Neural crest cell (in vitro differentiated cells): ENCODE results near the gene CHKA. TPM values are rescaled to one million over a fixed set of nuclear protein-coding genes. Genes with fewer than 3 reads are reported as not detected.

Experiments
- DNase-seq: peaks from one replicate; pipeline ENCODE4 v3.0.0; 2021; ENCODE audit warnings: low read depth, mixed read lengths, low spot score
- H3K27ac Mint-ChIP-seq: one replicate; pipeline ENCODE4 v1.8.0; 2021; ENCODE audit warnings: mild to moderate bottlenecking, mixed read lengths; ENCODE audit not compliant: unreplicated experiment
- H3K27me3 Mint-ChIP-seq: 2 replicates; pipeline ENCODE4 v1.8.0; 2021; ENCODE audit warnings: low read depth, mild to moderate bottlenecking, mixed read lengths
- H3K36me3 Mint-ChIP-seq: 2 replicates; pipeline ENCODE4 v1.8.0; 2021; ENCODE audit warnings: low read depth, mild to moderate bottlenecking, mixed read lengths
- H3K4me1 Mint-ChIP-seq: 2 replicates; pipeline ENCODE4 v1.8.0; 2021; ENCODE audit warnings: mixed read lengths
- H3K4me3 Mint-ChIP-seq: one replicate; pipeline ENCODE4 v1.8.0; 2021; ENCODE audit warnings: mild to moderate bottlenecking, mixed read lengths
- H3K9me3 Mint-ChIP-seq: 2 replicates; pipeline ENCODE4 v1.8.0; 2021; ENCODE audit warnings: mixed read lengths
- total RNA-seq: library from RNA; stranded (reverse); gene quantifications from 2 replicates; pipeline ENCODE4 v1.2.1, GENCODE V29; 2021
- TF ChIP-seq, protein P1 (sequence below): fragments of 200-600 bp; sonication (generic); conservative IDR thresholded peaks from 2 replicates; pipeline ENCODE4 v1.5.0; 2021; ENCODE audit warnings: antibody characterized with exemption, mild to moderate bottlenecking

Gene CHKA
- total RNA-seq, 1 donor from 2014 or later: 44.2 TPM

DNA sequence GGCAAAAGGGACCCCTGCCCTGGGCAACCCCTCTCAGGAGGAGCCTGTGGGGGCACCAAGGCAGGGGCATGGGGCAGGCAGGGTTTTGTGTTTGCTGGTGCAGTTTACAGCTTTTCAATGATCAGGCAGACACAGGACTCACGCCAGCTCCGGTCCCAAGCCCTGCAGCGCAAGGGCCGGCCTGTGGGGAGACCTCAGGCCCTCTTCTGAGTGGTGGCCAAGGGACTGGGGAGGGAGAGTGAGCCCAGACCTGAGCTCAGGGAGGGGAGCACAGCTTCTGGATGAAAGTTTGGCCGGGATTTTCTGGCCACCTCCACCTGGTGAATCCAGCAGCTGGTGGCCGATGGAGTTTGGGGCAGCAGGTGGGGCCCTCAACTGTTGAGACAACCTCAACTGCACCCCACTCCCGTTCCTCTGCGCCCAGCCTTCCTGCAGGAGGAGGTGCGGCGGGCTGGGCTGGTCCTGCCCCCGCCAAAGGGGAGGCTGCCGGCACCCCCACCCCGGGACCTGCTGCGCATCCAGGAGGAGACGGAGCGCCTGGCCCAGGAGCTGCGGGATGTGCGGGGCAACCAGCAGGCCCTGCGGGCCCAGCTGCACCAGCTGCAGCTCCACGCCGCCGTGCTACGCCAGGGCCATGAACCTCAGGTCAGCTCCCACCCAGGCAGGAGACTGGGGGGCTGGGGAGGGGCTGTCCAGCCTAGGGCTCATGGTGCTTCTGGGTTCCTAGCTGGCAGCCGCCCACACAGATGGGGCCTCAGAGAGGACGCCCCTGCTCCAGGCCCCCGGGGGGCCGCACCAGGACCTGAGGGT, 78.8 kb downstream of the CHKA start:
- TF ChIP-seq, protein P1, sequence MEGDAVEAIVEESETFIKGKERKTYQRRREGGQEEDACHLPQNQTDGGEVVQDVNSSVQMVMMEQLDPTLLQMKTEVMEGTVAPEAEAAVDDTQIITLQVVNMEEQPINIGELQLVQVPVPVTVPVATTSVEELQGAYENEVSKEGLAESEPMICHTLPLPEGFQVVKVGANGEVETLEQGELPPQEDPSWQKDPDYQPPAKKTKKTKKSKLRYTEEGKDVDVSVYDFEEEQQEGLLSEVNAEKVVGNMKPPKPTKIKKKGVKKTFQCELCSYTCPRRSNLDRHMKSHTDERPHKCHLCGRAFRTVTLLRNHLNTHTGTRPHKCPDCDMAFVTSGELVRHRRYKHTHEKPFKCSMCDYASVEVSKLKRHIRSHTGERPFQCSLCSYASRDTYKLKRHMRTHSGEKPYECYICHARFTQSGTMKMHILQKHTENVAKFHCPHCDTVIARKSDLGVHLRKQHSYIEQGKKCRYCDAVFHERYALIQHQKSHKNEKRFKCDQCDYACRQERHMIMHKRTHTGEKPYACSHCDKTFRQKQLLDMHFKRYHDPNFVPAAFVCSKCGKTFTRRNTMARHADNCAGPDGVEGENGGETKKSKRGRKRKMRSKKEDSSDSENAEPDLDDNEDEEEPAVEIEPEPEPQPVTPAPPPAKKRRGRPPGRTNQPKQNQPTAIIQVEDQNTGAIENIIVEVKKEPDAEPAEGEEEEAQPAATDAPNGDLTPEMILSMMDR: no peak
- Mint-ChIP-seq H3K4me1 (peaks cover 6% of the 10 kb centered on the region), H3K27me3 (no peaks in the 10 kb centered on the region), H3K36me3 (no peaks in the 10 kb centered on the region), H3K4me3 (no peak overlapping the region), H3K9me3 (no peaks in the 10 kb centered on the region), H3K27ac (no peak overlapping the region)
- DNase-seq: no peak

GRCh38 chr11:68041617-68042218, 79.5 kb downstream of the CHKA start:
- TF ChIP-seq, protein P1: no peak
- no peak for DNase-seq
- H3K27me3 Mint-ChIP-seq: no peaks in the 10 kb centered on the region
- no peak overlapping the region for H3K27ac Mint-ChIP-seq
- H3K4me1 Mint-ChIP-seq: peaks cover 6% of the 10 kb centered on the region
- no peaks in the 10 kb centered on the region for H3K9me3 Mint-ChIP-seq
- no peaks in the 10 kb centered on the region for H3K36me3 Mint-ChIP-seq
- no peak overlapping the region for H3K4me3 Mint-ChIP-seq

DNA sequence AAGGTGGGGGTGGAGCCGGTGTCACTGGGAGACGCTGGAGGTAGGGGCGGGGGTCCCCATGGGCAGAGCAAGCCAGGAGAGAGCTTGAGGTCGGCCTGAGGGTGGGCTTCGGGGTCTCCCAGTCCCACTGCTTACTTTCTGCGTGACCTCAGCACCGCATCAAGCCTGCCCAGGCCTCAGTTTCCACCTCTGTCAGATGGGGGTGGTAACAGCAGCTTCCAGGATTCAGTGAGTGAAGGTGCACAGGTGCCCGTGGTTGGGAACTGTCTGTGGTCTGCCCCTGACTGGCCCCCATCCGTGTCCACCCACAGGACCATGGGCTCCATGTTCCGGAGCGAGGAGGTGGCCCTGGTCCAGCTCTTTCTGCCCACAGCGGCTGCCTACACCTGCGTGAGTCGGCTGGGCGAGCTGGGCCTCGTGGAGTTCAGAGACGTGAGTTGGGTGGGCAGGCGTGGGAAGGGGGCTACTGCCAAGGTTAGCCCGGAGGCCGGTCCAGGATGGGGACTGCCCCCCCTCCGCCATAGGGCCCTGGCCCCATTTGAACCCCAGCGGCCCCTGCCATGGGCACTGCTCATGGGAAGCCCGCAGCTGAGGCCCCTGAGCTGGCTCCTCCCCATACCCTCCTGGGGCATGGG, 80.1 kb downstream of the CHKA start:
- Mint-ChIP-seq H3K27me3 (no peaks in the 10 kb centered on the region), H3K4me1 (peaks cover 6% of the 10 kb centered on the region), H3K36me3 (no peaks in the 10 kb centered on the region), H3K27ac (no peak overlapping the region), H3K9me3 (no peaks in the 10 kb centered on the region), H3K4me3 (no peak overlapping the region)
- no peak for DNase-seq
- TF ChIP-seq, protein P1: no peak

GRCh38 chr11:68040101-68040956, 80.9 kb downstream of the CHKA start:
- no peak overlapping the region for H3K4me3 Mint-ChIP-seq
- no peaks in the 10 kb centered on the region for H3K36me3 Mint-ChIP-seq
- no peaks in the 10 kb centered on the region for H3K27me3 Mint-ChIP-seq
- H3K9me3 Mint-ChIP-seq: no peaks in the 10 kb centered on the region
- peak overlapping the region; percentile 50 for H3K27ac Mint-ChIP-seq
- no peak for DNase-seq
- H3K4me1 Mint-ChIP-seq: peaks cover 6% of the 10 kb centered on the region
- TF ChIP-seq, protein P1: no peak

GRCh38 chr11:68039526-68040086, 81.6 kb downstream of the CHKA start:
- Mint-ChIP-seq H3K27me3 (no peaks in the 10 kb centered on the region), H3K27ac (no peak overlapping the region), H3K4me3 (no peak overlapping the region), H3K4me1 (peaks cover 6% of the 10 kb centered on the region), H3K36me3 (no peaks in the 10 kb centered on the region), H3K9me3 (no peaks in the 10 kb centered on the region)
- TF ChIP-seq, protein P1: no peak
- no peak for DNase-seq
